Loucy (cell line): ENCODE data around the gene POC1A.

Experiments used
- H2AFZ ChIP-seq: fragments of 200-600 bp; sonication (generic); 2 replicates; pipeline ENCODE4 v1.6.0; 2016; ENCODE audit warnings: antibody characterized with exemption, mild to moderate bottlenecking, low read length, moderate library complexity
- H3F3A ChIP-seq: fragments of 200-600 bp; 2 replicates; pipeline ENCODE4 v1.6.0; 2016; ENCODE audit warnings: antibody characterized with exemption, low read depth, mild to moderate bottlenecking
- H3K27me3 ChIP-seq: fragments of 200-600 bp; sonication (generic); 2 replicates; pipeline ENCODE4 v1.6.1; 2014; ENCODE audit warnings: low read length, mild to moderate bottlenecking; ENCODE audit not compliant: insufficient read depth, poor library complexity, severe bottlenecking
- H3K36me3 ChIP-seq: fragments of 200-600 bp; sonication (generic); 2 replicates; pipeline ENCODE4 v1.6.1; 2016; ENCODE audit warnings: low read length; ENCODE audit not compliant: insufficient read depth
- H3K4me1 ChIP-seq: fragments of 200-600 bp; sonication (generic); 2 replicates; pipeline ENCODE4 v1.5.1; 2014; ENCODE audit warnings: low read length, mild to moderate bottlenecking; ENCODE audit not compliant: insufficient read depth, poor library complexity, severe bottlenecking
- H3K4me2 ChIP-seq: fragments of 200-600 bp; sonication (generic); 2 replicates; pipeline ENCODE4 v1.6.0; 2014; ENCODE audit warnings: antibody characterized with exemption, low read length, low read depth, mild to moderate bottlenecking; ENCODE audit not compliant: poor library complexity, severe bottlenecking
- H3K4me3 ChIP-seq: fragments of 200-600 bp; sonication (generic); 2 replicates; pipeline ENCODE4 v1.5.1; 2014; ENCODE audit warnings: low read length, mild to moderate bottlenecking, mixed read lengths; ENCODE audit not compliant: poor library complexity, severe bottlenecking
- H3K79me2 ChIP-seq: fragments of 200-600 bp; sonication (generic); 2 replicates; pipeline ENCODE4 v1.6.1; 2014; ENCODE audit warnings: low read length; ENCODE audit not compliant: insufficient read depth
- H3K9ac ChIP-seq: fragments of 200-600 bp; sonication (generic); 2 replicates; pipeline ENCODE4 v1.6.0; 2014; ENCODE audit warnings: mild to moderate bottlenecking, low read depth, low read length, moderate library complexity; ENCODE audit not compliant: poor library complexity, severe bottlenecking
- H3K9me2 ChIP-seq: fragments of 200-600 bp; sonication (generic); replicated peaks from 2 replicates; pipeline ENCODE4 v1.6.1; 2016; ENCODE audit warnings: low read depth, low read length, mixed read lengths
- H3K9me3 ChIP-seq: fragments of 200-600 bp; sonication (generic); 2 replicates; pipeline ENCODE4 v1.6.1; 2014; ENCODE audit warnings: mild to moderate bottlenecking, antibody characterized with exemption, low read length, low read depth; ENCODE audit not compliant: insufficient read depth
- H4K20me1 ChIP-seq: fragments of 200-600 bp; sonication (generic); 2 replicates; pipeline ENCODE4 v1.6.0; 2014; ENCODE audit warnings: antibody characterized with exemption, low read length, mild to moderate bottlenecking; ENCODE audit not compliant: insufficient read depth, poor library complexity, severe bottlenecking
- CTCF ChIP-seq: fragments of 200-600 bp; sonication (generic); conservative IDR thresholded peaks from 2 replicates; pipeline ENCODE4 v1.5.1; 2014; ENCODE audit warnings: mild to moderate bottlenecking, antibody characterized with exemption, low read length
- EZH2phosphoT487 ChIP-seq: fragments of 200-600 bp; IDR thresholded peaks from 2 replicates; pipeline ENCODE4 v1.6.1; 2018; ENCODE audit warnings: antibody characterized with exemption, mild to moderate bottlenecking, moderate library complexity, borderline replicate concordance

The POC1A gene

GRCh38 chr3:52036829-52037228 lies 117.4 kb downstream of the POC1A start:
- Histone ChIP-seq H3K9ac (no peak overlapping the region), H2AFZ (no peak overlapping the region), H3K9me2 (no peaks in the 10 kb centered on the region), H3K4me2 (no peak overlapping the region), H4K20me1 (no peaks in the 10 kb centered on the region), H3F3A (no peaks in the 10 kb centered on the region), H3K4me1 (peaks cover 3% of the 10 kb centered on the region), H3K4me3 (no peak overlapping the region), H3K36me3 (no peaks in the 10 kb centered on the region), H3K79me2 (no peaks in the 10 kb centered on the region), H3K27me3 (no peaks in the 10 kb centered on the region), H3K9me3 (no peaks in the 10 kb centered on the region)
- TF ChIP-seq CTCF (0 out of 2 replicates have a peak, but pooled peaks have one; percentile 11), EZH2phosphoT487 (no peak)

- H3K9me3 ChIP-seq = no peaks in the 10 kb centered on the region
- H3K79me2 ChIP-seq = no peaks in the 10 kb centered on the region
- no peaks in the 10 kb centered on the region for H3K36me3 ChIP-seq
- H3K4me1 ChIP-seq = no peaks in the 10 kb centered on the region
- no peaks in the 10 kb centered on the region for H3K27me3 ChIP-seq
- no peaks in the 10 kb centered on the region for H4K20me1 ChIP-seq
- no peak overlapping the region for H3K4me3 ChIP-seq
- no peaks in the 10 kb centered on the region for H3K9me2 ChIP-seq
- H3K4me2 ChIP-seq = no peak overlapping the region
- H2AFZ ChIP-seq = no peak overlapping the region
- no peak for TF ChIP-seq CTCF
- H3K9ac ChIP-seq = no peak overlapping the region
- no peaks in the 10 kb centered on the region for H3F3A ChIP-seq
Observed at GRCh38 chr3:52036222-52036694, 118.0 kb downstream of the POC1A start.

- Histone ChIP-seq H3K9ac (no peak overlapping the region), H3K4me3 (no peak overlapping the region), H4K20me1 (no peaks in the 10 kb centered on the region), H3K4me1 (no peaks in the 10 kb centered on the region), H2AFZ (no peak overlapping the region), H3K9me3 (no peaks in the 10 kb centered on the region), H3K4me2 (no peak overlapping the region), H3K27me3 (no peaks in the 10 kb centered on the region), H3K36me3 (no peaks in the 10 kb centered on the region), H3K79me2 (no peaks in the 10 kb centered on the region), H3F3A (no peaks in the 10 kb centered on the region), H3K9me2 (no peaks in the 10 kb centered on the region)
- no peak for TF ChIP-seq CTCF
- no peak for TF ChIP-seq EZH2phosphoT487
Observed at GRCh38 chr3:52034651-52035050, 119.6 kb downstream of the POC1A start.
